AG09309 (cell line): ENCODE measurements around the gene FAM124A.

ENCODE experiments used
- DNase-seq: peaks from one replicate; pipeline ENCODE4 v3.0.0-alpha.2; 2010; ENCODE audit warnings: low read depth
- H3K4me3 ChIP-seq: 2 replicates; pipeline ENCODE4 v1.5.1; 2011; ENCODE audit warnings: mild to moderate bottlenecking, low read depth, low read length, moderate library complexity; ENCODE audit not compliant: control insufficient read depth
- CTCF ChIP-seq: IDR thresholded peaks from 2 replicates; pipeline ENCODE4 v1.5.1; 2011; ENCODE audit warnings: mild to moderate bottlenecking, low read depth, low read length, inconsistent platforms; ENCODE audit not compliant: insufficient read depth, control insufficient read depth; ENCODE audit errors: missing control alignments

FAM124A gene

GRCh38 chr13:51291341-51291740 is 69.1 kb downstream of the FAM124A start:
- no peak for DNase-seq
- TF ChIP-seq CTCF: no peak
- no peak overlapping the region for H3K4me3 ChIP-seq

- no peak for TF ChIP-seq CTCF
- no peak overlapping the region for H3K4me3 ChIP-seq
- DNase-seq: peak; percentile 23
These were observed 69.9 kb downstream of the FAM124A start for GRCh38 chr13:51292000-51292565.

- no peak overlapping the region for H3K4me3 ChIP-seq
- TF ChIP-seq CTCF: no peak
- no peak for DNase-seq
These were observed 75.4 kb downstream of the FAM124A start for GRCh38 chr13:51297556-51297955.

- DNase-seq: no peak
- no peak overlapping the region for H3K4me3 ChIP-seq
- no peak for TF ChIP-seq CTCF
These were observed 76.6 kb downstream of the FAM124A start for GRCh38 chr13:51298812-51299211.

- DNase-seq: no peak
- no peak for TF ChIP-seq CTCF
- H3K4me3 ChIP-seq: no peak overlapping the region
These were observed 80.9 kb downstream of the FAM124A start for GRCh38 chr13:51303063-51303552.

- TF ChIP-seq CTCF: no peak
- H3K4me3 ChIP-seq: no peak overlapping the region
- no peak for DNase-seq
These were observed 81.7 kb downstream of the FAM124A start for GRCh38 chr13:51303882-51304281.
